Smooth muscle cell (in vitro differentiated cells): Measurements from ENCODE around the gene LHFPL3. TPM values are rescaled to one million over a fixed set of nuclear protein-coding genes. Genes with fewer than 3 reads are reported as not detected.

ENCODE experiments used
- DNase-seq: peaks from one replicate; lab custom pipeline; 2025; ENCODE audit not compliant: unreplicated experiment; lab: John Stamatoyannopoulos, UW
- H2AFZ ChIP-seq: fragments of 200-600 bp; sonication (generic); 2 replicates; pipeline ENCODE4 v1.6.0; 2016; ENCODE audit warnings: antibody characterized with exemption, low read depth, mild to moderate bottlenecking
- H3F3A ChIP-seq: fragments of 200-600 bp; sonication (generic); 2 replicates; pipeline ENCODE4 v1.6.0; 2017; ENCODE audit warnings: antibody characterized with exemption, low read depth
- H3K27ac ChIP-seq: fragments of 200-600 bp; sonication (generic); 2 replicates; pipeline ENCODE4 v1.5.1; 2016; ENCODE audit warnings: low read depth, mild to moderate bottlenecking
- H3K27me3 ChIP-seq: fragments of 200-600 bp; sonication (generic); 2 replicates; pipeline ENCODE4 v1.6.1; 2016; ENCODE audit warnings: low read depth, mild to moderate bottlenecking
- H3K36me3 ChIP-seq: fragments of 200-600 bp; sonication (generic); 2 replicates; pipeline ENCODE4 v1.5.1; 2016; ENCODE audit warnings: low read depth
- H3K4me1 ChIP-seq: fragments of 200-600 bp; sonication (generic); 2 replicates; pipeline ENCODE4 v1.5.1; 2016; ENCODE audit warnings: low read depth
- H3K4me2 ChIP-seq: fragments of 200-600 bp; sonication (generic); 2 replicates; pipeline ENCODE4 v1.6.0; 2016; ENCODE audit warnings: mild to moderate bottlenecking
- H3K4me3 ChIP-seq: fragments of 200-600 bp; sonication (generic); 2 replicates; pipeline ENCODE4 v1.5.1; 2016; ENCODE audit warnings: mild to moderate bottlenecking
- H3K79me2 ChIP-seq: fragments of 200-600 bp; sonication (generic); 2 replicates; pipeline ENCODE4 v1.6.0; 2016; ENCODE audit warnings: low read depth, mild to moderate bottlenecking
- H3K9ac ChIP-seq: fragments of 200-600 bp; sonication (generic); 2 replicates; pipeline ENCODE4 v1.6.0; 2016; ENCODE audit warnings: low read depth
- H3K9me3 ChIP-seq: fragments of 200-600 bp; sonication (generic); replicated peaks from 2 replicates; pipeline ENCODE4 v1.5.1; 2016; ENCODE audit warnings: low read depth
- H4K20me1 ChIP-seq: fragments of 200-600 bp; sonication (generic); 2 replicates; pipeline ENCODE4 v1.6.0; 2016; ENCODE audit warnings: low read depth
- WGBS: methylation state at CpG from one replicate; pipeline ENCODE4 v1.1.7; 2016; ENCODE audit warnings: low lambda C conversion rate; 5-methylcytosine and 5-hydroxymethylcytosine counted together
- polyA plus RNA-seq: library from polyadenylated mRNA; unstranded; fragments of >200 nt; fragmentation: Nextera tagmentation; extraction: Ambion mirVana; gene quantifications from 2 replicates; pipeline ENCODE4 v1.2.1, GENCODE V29; 2016
- total RNA-seq: library from RNA; depleted of rRNA; stranded (reverse); fragments of >200 nt; gene quantifications from 2 replicates; pipeline ENCODE4 v1.2.3, GENCODE V29; 2014
- TF ChIP-seq, protein P1 (sequence below): fragments of 200-600 bp; sonication (generic); IDR thresholded peaks from 2 replicates; pipeline ENCODE4 v1.5.1; 2017; ENCODE audit warnings: borderline replicate concordance, mild to moderate bottlenecking, antibody characterized with exemption; ENCODE audit not compliant: insufficient read depth, poor library complexity, severe bottlenecking

The LHFPL3 gene
- total and polyA plus RNA-seq, 2 experiments from 2014 or later, result not detected

DNA sequence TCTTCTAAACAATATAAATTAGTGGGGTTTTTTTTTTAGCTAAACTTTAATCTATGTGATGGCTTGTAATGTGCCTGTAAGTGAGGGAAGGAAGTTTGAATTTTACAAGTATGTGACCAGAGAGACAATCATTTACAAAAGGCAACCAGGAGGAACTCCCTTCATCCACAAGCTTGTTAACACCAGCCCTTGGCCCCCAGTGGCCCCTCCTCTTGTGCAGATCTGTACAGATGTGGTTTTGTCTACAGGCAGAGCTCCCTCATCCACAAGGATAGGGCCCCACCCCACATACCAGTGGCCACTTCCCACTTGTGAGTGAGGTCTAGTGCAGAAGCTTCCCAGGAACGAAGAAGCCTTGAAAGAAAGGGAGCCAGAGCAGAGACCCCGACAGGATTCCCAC lies 451.5 kb downstream of the LHFPL3 start:
- TF ChIP-seq, protein P1, sequence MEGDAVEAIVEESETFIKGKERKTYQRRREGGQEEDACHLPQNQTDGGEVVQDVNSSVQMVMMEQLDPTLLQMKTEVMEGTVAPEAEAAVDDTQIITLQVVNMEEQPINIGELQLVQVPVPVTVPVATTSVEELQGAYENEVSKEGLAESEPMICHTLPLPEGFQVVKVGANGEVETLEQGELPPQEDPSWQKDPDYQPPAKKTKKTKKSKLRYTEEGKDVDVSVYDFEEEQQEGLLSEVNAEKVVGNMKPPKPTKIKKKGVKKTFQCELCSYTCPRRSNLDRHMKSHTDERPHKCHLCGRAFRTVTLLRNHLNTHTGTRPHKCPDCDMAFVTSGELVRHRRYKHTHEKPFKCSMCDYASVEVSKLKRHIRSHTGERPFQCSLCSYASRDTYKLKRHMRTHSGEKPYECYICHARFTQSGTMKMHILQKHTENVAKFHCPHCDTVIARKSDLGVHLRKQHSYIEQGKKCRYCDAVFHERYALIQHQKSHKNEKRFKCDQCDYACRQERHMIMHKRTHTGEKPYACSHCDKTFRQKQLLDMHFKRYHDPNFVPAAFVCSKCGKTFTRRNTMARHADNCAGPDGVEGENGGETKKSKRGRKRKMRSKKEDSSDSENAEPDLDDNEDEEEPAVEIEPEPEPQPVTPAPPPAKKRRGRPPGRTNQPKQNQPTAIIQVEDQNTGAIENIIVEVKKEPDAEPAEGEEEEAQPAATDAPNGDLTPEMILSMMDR, result no peak
- no peak overlapping the region for H3K4me3 ChIP-seq
- 57% methylated on average over 2 of the region's 2 CpGs for WGBS

DNA sequence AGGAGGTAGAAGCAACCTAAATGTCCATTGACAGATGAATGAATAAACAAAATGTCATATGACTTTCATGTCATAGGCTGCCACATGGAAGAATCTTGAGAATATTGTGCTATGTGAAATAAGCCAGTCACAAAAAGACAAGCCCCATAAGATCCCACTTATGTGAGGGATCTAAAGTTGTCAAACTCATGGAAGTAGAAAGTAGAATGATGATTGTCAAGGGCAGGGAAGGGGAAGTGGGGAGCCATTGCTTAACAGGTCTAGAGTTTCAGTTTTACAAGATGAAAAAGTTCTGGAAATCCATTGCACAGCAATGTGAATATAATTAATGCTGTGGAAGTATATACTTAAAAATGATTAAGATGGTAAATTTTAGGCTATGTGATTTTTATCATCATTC lies 456.3 kb downstream of the LHFPL3 start:
- Histone ChIP-seq H3K36me3 (no peaks in the 10 kb centered on the region), H3F3A (no peaks in the 10 kb centered on the region), H3K4me1 (no peaks in the 10 kb centered on the region), H2AFZ (no peak overlapping the region), H4K20me1 (no peaks in the 10 kb centered on the region), H3K4me3 (no peak overlapping the region), H3K9ac (no peak overlapping the region), H3K4me2 (no peak overlapping the region), H3K9me3 (no peaks in the 10 kb centered on the region), H3K79me2 (no peaks in the 10 kb centered on the region), H3K27me3 (no peaks in the 10 kb centered on the region), H3K27ac (no peak overlapping the region)
- DNase-seq, result no peak
- TF ChIP-seq, protein P1, result no peak

More for the DNA sequence above, 451.5 kb downstream of the LHFPL3 start:
- no peaks in the 10 kb centered on the region for H3K36me3 ChIP-seq
- no peak for DNase-seq
- no peak overlapping the region for H3K27ac ChIP-seq
- H3K9me3 ChIP-seq, result no peaks in the 10 kb centered on the region
- H4K20me1 ChIP-seq, result no peaks in the 10 kb centered on the region
- H3K4me2 ChIP-seq, result no peak overlapping the region
- H2AFZ ChIP-seq, result no peak overlapping the region
- no peaks in the 10 kb centered on the region for H3K4me1 ChIP-seq
- no peaks in the 10 kb centered on the region for H3K27me3 ChIP-seq
- H3K9ac ChIP-seq, result no peak overlapping the region
- no peaks in the 10 kb centered on the region for H3K79me2 ChIP-seq
- H3F3A ChIP-seq, result no peaks in the 10 kb centered on the region

DNA sequence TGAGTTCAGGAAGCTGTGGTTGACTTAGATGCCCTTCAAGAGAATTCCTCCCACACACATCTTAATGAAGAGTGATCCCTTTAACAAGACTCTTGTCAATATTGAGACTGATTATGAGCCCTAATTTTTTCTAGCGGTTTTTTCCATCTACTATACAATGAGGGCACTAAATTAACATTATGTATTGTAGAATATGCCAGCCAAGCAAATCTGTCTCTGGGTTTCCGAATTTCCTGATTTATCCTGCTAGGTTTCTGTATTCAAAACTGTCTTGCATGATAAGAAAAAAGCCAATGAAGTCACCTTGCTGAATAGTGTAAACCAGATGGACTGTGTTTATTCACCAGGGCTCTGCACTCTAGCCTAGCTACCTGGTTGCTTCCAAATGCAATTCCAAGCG lies 461.4 kb downstream of the LHFPL3 start:
- H3K4me3 ChIP-seq, result no peak overlapping the region
- H3K27me3 ChIP-seq, result no peaks in the 10 kb centered on the region
- no peaks in the 10 kb centered on the region for H3K9me3 ChIP-seq
- 82% methylated on average over 3 of the region's 3 CpGs for WGBS
- H2AFZ ChIP-seq, result no peak overlapping the region
- no peak overlapping the region for H3K4me2 ChIP-seq
- no peaks in the 10 kb centered on the region for H3K79me2 ChIP-seq
- H3K9ac ChIP-seq, result no peak overlapping the region
- no peaks in the 10 kb centered on the region for H3K36me3 ChIP-seq
- TF ChIP-seq, protein P1, result no peak
- no peak for DNase-seq
- no peak overlapping the region for H3K27ac ChIP-seq
- no peaks in the 10 kb centered on the region for H3F3A ChIP-seq
- no peaks in the 10 kb centered on the region for H4K20me1 ChIP-seq
- H3K4me1 ChIP-seq, result no peaks in the 10 kb centered on the region

DNA sequence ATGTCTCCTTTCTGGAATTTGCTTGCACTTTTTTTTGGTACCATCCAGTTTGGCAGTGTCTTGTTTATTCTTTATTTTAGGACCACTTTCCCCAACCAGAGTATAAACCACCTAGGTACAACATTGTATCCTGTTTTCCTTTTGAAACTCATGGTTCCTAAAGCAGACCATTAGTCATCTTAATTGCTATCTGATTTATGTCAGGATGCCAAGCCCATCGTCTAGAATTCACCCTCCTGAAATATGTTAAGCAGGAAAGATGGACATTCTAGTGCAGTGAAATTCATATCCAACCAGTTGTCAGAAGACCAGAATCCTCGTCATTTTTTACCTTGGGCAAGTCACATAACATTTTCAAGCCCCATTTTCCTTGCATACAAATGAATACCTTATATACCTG lies 462.0 kb downstream of the LHFPL3 start:
- Histone ChIP-seq H3F3A (no peaks in the 10 kb centered on the region), H3K27me3 (no peaks in the 10 kb centered on the region), H3K4me2 (no peak overlapping the region), H3K79me2 (no peaks in the 10 kb centered on the region), H4K20me1 (no peaks in the 10 kb centered on the region), H3K4me1 (no peaks in the 10 kb centered on the region), H3K4me3 (no peak overlapping the region), H3K9ac (no peak overlapping the region), H3K27ac (no peak overlapping the region), H3K36me3 (no peaks in the 10 kb centered on the region), H2AFZ (no peak overlapping the region), H3K9me3 (no peaks in the 10 kb centered on the region)
- TF ChIP-seq, protein P1, result no peak
- WGBS, result 70% methylated on average over 2 of the region's 2 CpGs
- DNase-seq, result no peak
